ENCODE measurements around the gene PSD4. TPM values are rescaled to one million over a fixed set of nuclear protein-coding genes. Genes with fewer than 3 reads are reported as not detected.

The PSD4 gene
- total RNA-seq, 2 donors from 2014 or later = 300 to 503 TPM

DNA sequence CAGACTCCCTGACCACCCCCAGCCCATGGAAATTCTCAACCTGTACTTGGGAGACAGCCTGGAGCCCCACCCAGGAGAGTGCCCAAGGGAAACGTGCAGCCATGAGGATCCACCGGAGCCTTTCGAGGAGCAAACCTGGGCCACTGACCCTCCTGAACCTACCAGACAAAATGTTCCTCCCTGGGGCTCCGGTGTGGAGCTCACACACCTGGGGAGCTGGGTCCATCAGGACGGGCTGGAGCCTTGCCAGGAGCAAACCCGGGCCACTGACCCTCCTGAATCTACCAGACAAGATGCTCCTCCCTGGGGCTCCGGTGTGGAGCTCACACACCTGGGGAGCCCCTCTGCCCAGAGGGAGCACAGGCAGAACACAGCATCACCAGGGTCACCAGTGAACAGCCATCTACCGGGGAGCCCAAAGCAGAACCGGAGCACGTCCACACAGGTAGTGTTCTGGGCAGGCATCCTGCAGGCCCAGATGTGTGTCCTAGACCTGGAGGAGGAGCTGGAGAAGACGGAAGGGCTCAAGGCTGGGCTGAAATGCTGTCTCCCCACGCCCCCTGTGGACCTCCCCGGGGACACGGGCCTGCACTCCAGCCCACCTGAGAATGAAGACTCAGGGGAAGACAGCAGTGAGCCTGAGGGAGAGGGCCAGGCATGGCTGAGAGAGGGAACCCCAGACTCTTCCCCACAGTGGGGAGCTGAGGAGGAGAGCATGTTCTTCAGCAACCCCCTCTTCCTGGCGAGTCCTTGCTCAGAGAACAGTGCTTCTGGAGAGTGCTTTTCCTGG is 8.9 kb downstream of the PSD4 start:
- H3K4me3 Mint-ChIP-seq = peak overlapping the region; percentile 89
- no peak for ATAC-seq (replicated peaks)
- H3K9me3 Mint-ChIP-seq = no peaks in the 10 kb centered on the region
- no peaks in the 10 kb centered on the region for H3K27me3 Mint-ChIP-seq
- H3K27ac Mint-ChIP-seq = peak overlapping the region; percentile 46
- H3K4me1 Mint-ChIP-seq = peaks cover 56% of the 10 kb centered on the region
- peaks cover 100% of the 10 kb centered on the region for H3K36me3 Mint-ChIP-seq (ENCODE audit: low read depth)

DNA sequence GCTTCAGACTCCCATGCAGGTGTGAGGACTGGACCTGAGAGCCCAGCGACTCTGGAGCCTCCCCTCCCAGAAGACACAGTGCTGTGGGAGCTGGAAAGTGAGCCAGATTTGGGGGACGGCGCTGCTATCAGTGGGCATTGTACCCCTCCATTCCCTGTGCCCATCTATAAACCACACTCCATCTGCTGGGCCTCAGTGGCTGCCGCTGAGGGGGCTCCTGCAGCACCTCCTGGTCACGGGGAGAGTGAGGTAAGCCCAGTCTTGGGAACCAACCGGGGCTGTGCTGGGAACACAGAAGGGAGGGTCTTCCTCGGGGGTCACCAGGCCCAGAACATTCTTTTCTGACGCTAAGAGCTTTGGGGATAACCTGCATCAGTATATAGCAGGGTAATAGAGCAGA is 9.5 kb downstream of the PSD4 start:
- Mint-ChIP-seq H3K4me1 (peaks cover 56% of the 10 kb centered on the region), H3K27me3 (no peaks in the 10 kb centered on the region), H3K36me3 (ENCODE audit: low read depth) (peaks cover 100% of the 10 kb centered on the region), H3K9me3 (no peaks in the 10 kb centered on the region), H3K27ac (peak overlapping the region; percentile 44), H3K4me3 (peak overlapping the region; percentile 89)
- no peak for ATAC-seq (replicated peaks)

DNA sequence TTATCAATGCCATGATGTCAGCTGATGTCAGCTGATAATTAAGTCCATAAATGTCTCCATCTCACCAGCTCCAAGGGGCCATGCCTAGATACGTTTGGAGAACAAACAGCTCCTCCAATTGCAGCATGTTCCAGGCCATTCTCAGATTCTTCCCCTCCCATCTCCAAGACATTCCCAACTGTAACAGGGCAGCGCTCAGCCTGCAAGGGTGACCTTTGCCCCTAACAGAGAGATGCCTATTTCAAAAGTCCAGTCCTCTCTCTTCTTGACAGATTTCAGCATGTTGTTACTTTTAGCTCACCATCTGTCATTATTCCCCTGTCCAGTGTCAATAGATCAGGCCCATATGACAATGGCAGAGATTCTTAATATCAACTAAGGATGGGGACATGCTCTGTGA is 9.9 kb downstream of the PSD4 start:
- Mint-ChIP-seq H3K4me1 (peaks cover 52% of the 10 kb centered on the region), H3K36me3 (ENCODE audit: low read depth) (peaks cover 100% of the 10 kb centered on the region), H3K27ac (peak overlapping the region; percentile 44), H3K4me3 (peak overlapping the region; percentile 89), H3K9me3 (no peaks in the 10 kb centered on the region), H3K27me3 (no peaks in the 10 kb centered on the region)
- ATAC-seq (replicated peaks) = no peak

DNA sequence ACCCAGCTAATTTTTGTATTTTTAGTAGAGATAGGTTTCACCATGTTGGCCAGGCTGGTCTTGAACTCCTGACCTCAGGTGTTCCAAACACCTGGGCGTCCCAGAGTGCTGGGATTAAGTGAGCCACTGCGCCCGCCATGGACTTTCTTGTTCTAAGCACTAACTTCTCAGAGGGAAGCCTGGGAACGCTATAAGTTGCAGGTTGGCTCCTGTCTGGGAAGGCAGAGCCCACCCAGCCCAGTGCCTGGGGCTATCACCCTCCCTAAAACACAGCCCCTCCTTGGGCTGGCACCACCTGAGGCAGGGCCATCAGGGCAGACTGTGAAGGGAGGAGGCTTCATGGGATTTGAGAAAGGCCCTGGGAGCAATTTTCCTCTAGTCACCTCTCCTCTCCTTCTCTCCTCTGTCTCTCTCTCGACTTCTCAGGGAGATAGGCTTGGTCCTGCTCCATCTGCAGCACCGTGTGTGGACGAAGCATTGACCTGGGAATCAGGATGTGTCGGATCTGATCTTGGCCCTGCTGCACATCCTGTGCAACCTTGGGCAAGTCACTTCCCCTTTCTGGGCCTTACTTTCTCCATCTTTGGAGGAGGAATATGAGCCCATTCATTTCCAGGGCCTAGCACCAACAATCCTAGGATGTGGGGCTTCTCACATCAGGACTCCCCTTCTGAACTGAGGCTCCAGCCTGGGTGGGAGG is 10.9 kb downstream of the PSD4 start:
- H3K4me1 Mint-ChIP-seq = peaks cover 45% of the 10 kb centered on the region
- no peak for ATAC-seq (replicated peaks)
- peaks cover 100% of the 10 kb centered on the region for H3K36me3 Mint-ChIP-seq (ENCODE audit: low read depth)
- H3K4me3 Mint-ChIP-seq = peak overlapping the region; percentile 57
- peak overlapping the region; percentile 84 for H3K27ac Mint-ChIP-seq
- H3K27me3 Mint-ChIP-seq = no peaks in the 10 kb centered on the region
- no peaks in the 10 kb centered on the region for H3K9me3 Mint-ChIP-seq

DNA sequence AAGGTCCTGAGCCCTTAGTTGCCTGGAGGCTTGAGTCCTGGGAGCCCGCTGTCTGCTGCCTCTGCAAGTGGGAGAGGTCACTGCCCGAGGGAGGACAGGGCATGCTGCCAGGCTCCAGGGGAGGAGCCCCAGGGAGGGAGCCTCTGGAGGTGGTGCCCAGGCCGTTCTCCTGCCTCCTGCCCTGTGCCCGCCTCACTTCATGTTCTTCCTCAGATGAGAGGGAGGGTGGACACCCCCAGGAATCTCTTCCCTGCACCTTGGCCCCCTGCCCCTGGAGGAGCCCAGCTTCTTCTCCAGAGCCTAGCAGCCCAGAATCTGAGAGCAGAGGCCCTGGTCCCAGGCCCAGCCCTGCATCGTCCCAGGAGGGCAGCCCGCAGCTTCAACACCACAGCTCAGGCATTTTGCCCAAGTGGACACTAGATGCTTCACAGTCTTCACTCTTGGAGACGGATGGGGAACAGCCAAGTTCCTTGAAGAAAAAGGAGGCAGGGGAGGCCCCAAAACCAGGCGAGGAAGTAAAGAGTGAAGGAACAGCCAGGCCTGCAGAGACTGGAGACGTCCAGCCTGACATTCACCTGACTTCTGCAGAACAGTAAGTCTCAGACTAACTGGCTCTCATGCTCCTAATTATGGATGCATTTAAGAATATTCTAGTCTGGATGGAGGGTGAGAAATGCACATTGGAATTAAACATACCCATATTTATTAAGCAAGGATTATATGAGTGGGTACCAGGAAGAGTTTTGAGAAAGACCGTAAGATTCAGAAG is 12.1 kb downstream of the PSD4 start:
- Mint-ChIP-seq H3K4me1 (peaks cover 42% of the 10 kb centered on the region), H3K27me3 (no peaks in the 10 kb centered on the region), H3K36me3 (ENCODE audit: low read depth) (peaks cover 100% of the 10 kb centered on the region), H3K9me3 (no peaks in the 10 kb centered on the region), H3K4me3 (peak overlapping the region; percentile 57), H3K27ac (peak overlapping the region; percentile 84)
- ATAC-seq (replicated peaks) = no peak

DNA sequence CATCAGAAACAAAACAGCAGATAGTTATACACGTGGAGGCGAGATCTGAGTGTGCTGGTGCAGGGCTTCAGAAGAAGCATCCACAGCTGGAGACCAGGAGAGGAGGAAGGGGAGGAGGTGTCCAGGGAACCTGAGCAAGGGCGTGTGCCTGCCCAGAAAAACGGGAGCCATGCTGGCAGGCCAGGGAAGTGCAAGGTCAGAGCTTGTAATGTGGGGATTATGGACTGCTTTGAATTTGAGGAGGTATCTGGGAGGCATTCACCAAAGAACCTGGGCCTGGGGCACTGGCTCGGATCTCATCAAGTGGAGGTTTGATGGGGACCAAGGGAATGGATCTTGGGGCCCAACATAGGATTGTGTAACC is 12.6 kb downstream of the PSD4 start:
- peak overlapping the region; percentile 84 for H3K27ac Mint-ChIP-seq

DNA sequence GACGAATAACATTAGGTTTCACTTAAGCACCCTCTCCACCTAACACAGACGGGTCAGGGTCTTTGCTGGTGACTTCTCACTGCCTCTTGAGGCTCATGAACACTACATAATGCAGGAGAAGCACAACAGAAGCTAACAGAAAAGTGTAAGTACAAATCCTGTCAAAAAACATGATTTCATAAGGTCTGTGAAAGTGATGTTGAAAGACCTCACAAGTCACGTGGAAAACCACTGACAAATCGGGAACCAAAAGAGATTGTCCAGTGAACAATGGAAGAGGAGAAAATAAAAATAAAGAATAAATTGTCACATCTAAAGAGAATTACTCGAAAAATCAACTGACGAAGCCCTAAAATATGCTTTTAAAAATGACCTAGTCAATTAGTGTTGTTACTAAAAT is 14.0 kb downstream of the PSD4 start:
- H3K27me3 Mint-ChIP-seq = no peaks in the 10 kb centered on the region
- peaks cover 97% of the 10 kb centered on the region for H3K36me3 Mint-ChIP-seq (ENCODE audit: low read depth)
- ATAC-seq (replicated peaks) = peak; percentile 19
- H3K27ac Mint-ChIP-seq = peak overlapping the region; percentile 91
- H3K4me1 Mint-ChIP-seq = peaks cover 33% of the 10 kb centered on the region
- H3K9me3 Mint-ChIP-seq = no peaks in the 10 kb centered on the region
- peak overlapping the region; percentile 53 for H3K4me3 Mint-ChIP-seq

More for the DNA sequence above, 12.6 kb downstream of the PSD4 start:
- H3K36me3 Mint-ChIP-seq (ENCODE audit: low read depth) = peaks cover 100% of the 10 kb centered on the region
- H3K27me3 Mint-ChIP-seq = no peaks in the 10 kb centered on the region
- no peak for ATAC-seq (replicated peaks)
- peaks cover 40% of the 10 kb centered on the region for H3K4me1 Mint-ChIP-seq
- peak overlapping the region; percentile 55 for H3K4me3 Mint-ChIP-seq
- no peaks in the 10 kb centered on the region for H3K9me3 Mint-ChIP-seq

DNA sequence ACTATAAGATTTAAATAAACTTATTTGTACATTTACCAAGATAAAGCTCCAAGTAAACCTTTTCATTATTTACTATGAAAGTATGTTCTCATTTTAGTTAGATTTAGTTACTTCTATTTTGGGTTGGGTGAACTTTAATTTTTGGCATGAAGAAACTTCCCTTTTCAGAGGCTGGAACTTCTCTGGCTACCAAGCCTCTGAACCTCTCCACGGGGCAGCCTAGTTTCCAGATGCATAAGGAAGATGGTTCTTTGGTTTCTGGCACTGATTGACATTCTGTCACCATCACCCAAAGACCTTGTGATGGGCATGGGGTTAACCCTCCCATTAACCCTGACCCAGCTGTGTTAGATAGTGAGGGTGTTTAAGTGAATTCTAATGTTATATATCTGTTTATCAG is 17.1 kb downstream of the PSD4 start:
- no peak overlapping the region for H3K27ac Mint-ChIP-seq
- H3K4me3 Mint-ChIP-seq = no peak overlapping the region
- H3K27me3 Mint-ChIP-seq = no peaks in the 10 kb centered on the region
- H3K4me1 Mint-ChIP-seq = peaks cover 23% of the 10 kb centered on the region
- ATAC-seq (replicated peaks) = no peak
- H3K9me3 Mint-ChIP-seq = no peaks in the 10 kb centered on the region
- H3K36me3 Mint-ChIP-seq (ENCODE audit: low read depth) = peaks cover 97% of the 10 kb centered on the region

DNA sequence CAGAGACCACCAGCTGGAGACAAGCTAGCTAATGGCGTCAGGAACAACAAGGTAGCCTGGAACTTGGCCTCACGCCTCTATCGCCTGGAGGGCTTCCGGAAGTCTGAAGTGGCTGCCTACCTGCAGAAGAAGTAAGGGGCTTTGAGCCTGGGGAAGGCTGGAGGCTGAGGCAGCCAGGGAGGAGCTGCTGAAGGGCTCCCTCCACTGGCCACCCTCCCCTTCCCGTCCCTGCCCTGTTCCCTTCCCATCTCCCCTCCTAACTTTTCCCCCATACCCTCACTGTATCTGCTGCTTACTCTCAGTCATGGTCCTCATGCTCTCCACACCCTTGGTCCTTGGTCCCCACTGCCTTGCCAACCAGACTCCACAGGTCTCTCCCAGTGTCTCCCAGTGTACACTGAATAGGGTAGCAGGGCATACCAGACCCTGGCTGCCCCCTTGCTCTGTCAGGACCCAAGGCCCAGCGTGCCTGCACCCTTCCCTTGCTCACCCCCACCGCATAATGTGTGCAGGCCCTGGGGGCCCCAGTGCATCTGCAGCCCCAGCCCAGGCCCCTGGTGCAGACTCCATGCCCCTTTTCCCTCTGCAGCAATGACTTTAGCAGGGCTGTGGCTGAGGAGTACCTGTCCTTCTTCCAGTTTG is 18.8 kb downstream of the PSD4 start:
- Mint-ChIP-seq H3K27me3 (no peaks in the 10 kb centered on the region), H3K4me1 (peaks cover 25% of the 10 kb centered on the region), H3K27ac (peak overlapping the region; percentile 58), H3K9me3 (no peaks in the 10 kb centered on the region), H3K36me3 (ENCODE audit: low read depth) (peaks cover 97% of the 10 kb centered on the region), H3K4me3 (no peak overlapping the region)
- ATAC-seq (replicated peaks) = no peak

DNA sequence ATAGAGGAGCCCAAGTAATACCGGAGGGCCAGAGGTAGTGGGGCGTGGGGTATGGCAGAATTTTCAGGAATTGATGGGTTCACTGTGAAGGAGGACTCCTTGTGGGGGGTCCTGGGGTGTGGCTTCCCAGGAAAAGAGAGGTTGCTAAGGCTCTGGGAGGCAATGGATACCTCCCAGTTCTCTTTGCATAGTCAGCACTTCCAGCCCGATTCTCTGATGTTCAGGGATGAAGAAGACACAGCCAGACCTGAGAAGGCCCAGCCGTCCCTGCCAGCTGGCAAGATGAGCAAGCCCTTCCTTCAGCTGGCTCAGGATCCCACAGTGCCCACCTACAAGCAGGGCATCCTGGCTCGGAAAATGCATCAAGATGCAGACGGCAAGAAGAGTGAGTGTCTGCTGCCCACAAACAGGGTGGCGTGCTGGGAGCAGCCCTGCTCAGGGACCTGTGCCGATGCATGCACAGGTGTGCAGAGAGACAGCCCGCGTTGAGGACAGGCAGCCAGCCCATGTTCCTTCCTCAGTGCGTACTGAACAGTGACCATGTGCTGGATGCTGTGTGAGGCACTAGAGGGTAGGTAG is 22.2 kb downstream of the PSD4 start:
- no peaks in the 10 kb centered on the region for H3K27me3 Mint-ChIP-seq
- H3K4me3 Mint-ChIP-seq = peak overlapping the region; percentile 2
- H3K36me3 Mint-ChIP-seq (ENCODE audit: low read depth) = peaks cover 91% of the 10 kb centered on the region
- H3K4me1 Mint-ChIP-seq = peaks cover 13% of the 10 kb centered on the region
- ATAC-seq (replicated peaks) = no peak
- peak overlapping the region; percentile 60 for H3K27ac Mint-ChIP-seq
- H3K9me3 Mint-ChIP-seq = no peaks in the 10 kb centered on the region

DNA sequence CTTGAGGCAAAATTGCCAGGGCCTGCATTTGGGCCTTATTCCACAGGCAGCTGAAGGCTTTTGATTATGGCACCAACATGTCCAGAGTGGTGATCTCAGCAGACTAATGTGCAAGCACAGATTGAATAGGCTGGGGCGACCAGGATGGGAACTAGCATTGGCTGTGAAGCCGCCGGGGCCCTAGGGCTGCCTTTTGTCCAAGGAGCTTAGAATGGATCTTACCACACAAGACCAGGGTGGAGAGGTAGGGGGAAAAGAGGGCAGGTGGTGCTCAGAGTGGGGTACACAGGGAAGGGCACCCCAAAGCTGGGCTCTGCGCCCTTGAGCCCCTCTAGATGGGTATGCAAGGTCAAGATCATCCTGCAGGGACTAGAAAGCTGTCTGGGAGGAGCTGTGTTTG is 23.1 kb downstream of the PSD4 start:
- H3K27ac Mint-ChIP-seq = peak overlapping the region; percentile 60
- no peak for ATAC-seq (replicated peaks)
- H3K4me3 Mint-ChIP-seq = no peak overlapping the region
- peaks cover 92% of the 10 kb centered on the region for H3K36me3 Mint-ChIP-seq (ENCODE audit: low read depth)
- peaks cover 13% of the 10 kb centered on the region for H3K4me1 Mint-ChIP-seq
- no peaks in the 10 kb centered on the region for H3K9me3 Mint-ChIP-seq
- no peaks in the 10 kb centered on the region for H3K27me3 Mint-ChIP-seq

DNA sequence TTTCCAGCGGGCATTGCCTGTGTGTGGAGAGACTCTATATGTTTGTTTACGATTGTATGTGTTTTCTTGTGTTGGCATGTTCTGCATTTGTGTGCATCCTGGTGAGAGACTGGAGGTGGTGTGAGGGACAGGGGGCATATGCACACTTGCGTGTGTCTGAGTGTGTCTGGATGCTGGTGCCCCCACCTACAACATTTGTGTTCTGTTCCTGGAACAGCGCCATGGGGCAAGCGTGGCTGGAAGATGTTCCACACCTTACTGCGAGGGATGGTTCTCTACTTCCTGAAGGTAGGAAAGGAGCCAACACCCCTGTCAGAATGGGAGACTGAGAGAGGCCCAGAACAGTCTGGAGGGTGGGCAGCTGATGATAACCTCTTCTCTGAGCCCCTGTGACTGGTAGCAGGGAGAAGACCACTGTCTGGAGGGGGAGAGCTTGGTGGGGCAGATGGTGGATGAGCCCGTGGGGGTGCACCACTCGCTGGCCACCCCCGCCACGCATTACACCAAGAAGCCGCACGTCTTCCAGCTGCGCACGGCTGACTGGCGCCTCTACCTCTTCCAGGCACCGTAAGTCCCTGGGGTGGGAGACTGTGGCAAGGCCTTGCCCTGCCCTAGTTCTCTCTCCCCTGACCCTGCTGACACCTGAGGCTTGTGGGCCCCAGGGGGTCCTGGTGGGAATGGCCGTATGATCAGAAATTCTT is 23.7 kb downstream of the PSD4 start:
- peaks cover 13% of the 10 kb centered on the region for H3K4me1 Mint-ChIP-seq
- H3K27ac Mint-ChIP-seq = peak overlapping the region; percentile 60

DNA sequence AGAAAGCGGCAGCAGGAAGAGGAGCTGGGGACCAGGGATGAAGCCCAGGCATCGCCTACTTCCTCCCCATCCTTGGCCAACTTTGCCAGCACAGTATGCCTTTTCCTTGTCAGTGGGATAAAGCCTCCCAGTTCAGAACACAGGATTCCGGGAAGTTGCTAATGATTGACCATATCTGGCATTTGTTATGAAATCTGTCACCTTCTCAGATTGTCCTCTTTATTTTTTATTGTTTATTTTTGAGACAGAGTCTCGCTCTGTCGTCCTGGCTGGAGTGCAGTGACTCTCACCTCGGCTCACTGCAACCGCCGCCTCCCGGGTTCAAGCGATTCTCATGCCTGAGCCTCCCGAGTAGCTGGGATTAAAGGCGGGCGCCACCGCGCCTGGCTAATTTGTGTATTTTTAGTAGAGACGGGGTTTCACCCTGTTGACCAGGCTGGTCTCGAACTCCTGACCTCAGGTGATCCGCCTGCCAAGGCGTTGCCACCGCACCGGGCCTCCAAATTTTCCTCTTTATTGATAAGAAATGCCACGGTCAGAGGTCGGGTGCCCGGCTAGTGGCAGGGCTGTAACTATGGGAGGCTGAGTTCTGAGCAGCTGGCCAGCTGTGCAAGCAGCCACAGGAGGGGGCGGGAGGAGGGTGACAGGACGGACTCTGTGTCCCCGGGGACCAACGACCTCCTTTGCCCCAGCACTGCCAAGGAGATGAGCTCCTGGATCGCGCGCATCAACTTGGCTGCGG is 24.4 kb downstream of the PSD4 start:
- H3K9me3 Mint-ChIP-seq = no peaks in the 10 kb centered on the region
- ATAC-seq (replicated peaks) = no peak
- no peaks in the 10 kb centered on the region for H3K27me3 Mint-ChIP-seq
- H3K27ac Mint-ChIP-seq = no peak overlapping the region
- peaks cover 91% of the 10 kb centered on the region for H3K36me3 Mint-ChIP-seq (ENCODE audit: low read depth)
- peaks cover 13% of the 10 kb centered on the region for H3K4me1 Mint-ChIP-seq
- no peak overlapping the region for H3K4me3 Mint-ChIP-seq

More for the DNA sequence above, 23.7 kb downstream of the PSD4 start:
- peaks cover 91% of the 10 kb centered on the region for H3K36me3 Mint-ChIP-seq (ENCODE audit: low read depth)
- H3K27me3 Mint-ChIP-seq = no peaks in the 10 kb centered on the region
- H3K4me3 Mint-ChIP-seq = no peak overlapping the region
- H3K9me3 Mint-ChIP-seq = no peaks in the 10 kb centered on the region
- no peak for ATAC-seq (replicated peaks)

Data from activated T-helper 17 cell treated with anti-CD3 and anti-CD28 coated beads, Interleukin-2, amount 50 U/mL, for 72 hours (primary cell).